BJ (cell line): Measurements from ENCODE around the gene MGAT5. TPM values are rescaled to one million over a fixed set of nuclear protein-coding genes. Genes with fewer than 3 reads are reported as not detected.

Source experiments
- CTCF ChIA-PET: fragments of 350-600 bp; formaldehyde crosslinking; extraction: SDS; loops from one replicate; lab custom pipeline; 2021; ENCODE audit warnings: antibody characterized with exemption, inconsistent platforms; lab: Yijun Ruan, JAX
- POLR2A ChIA-PET: fragments of 300-600 bp; sonication (Branson Sonifier 250); formaldehyde crosslinking; extraction: SDS; loops from one replicate; lab custom pipeline; 2021; ENCODE audit warnings: antibody characterized with exemption; lab: Charles Lee
- DNase-seq: peaks from one replicate; pipeline ENCODE4 v3.0.0-alpha.2; 2011; ENCODE audit warnings: low read depth
- H3K27me3 ChIP-seq: 2 replicates; pipeline ENCODE4 v1.6.0; 2011; ENCODE audit warnings: low read length; ENCODE audit not compliant: control insufficient read depth, insufficient read depth
- H3K36me3 ChIP-seq: 2 replicates; pipeline ENCODE4 v1.5.1; 2011; ENCODE audit warnings: low read length; ENCODE audit not compliant: control insufficient read depth, insufficient read depth
- H3K4me3 ChIP-seq: 2 replicates; pipeline ENCODE4 v1.5.1; 2011; ENCODE audit warnings: low read depth, mild to moderate bottlenecking, control low read depth, low read length
- CTCF ChIP-seq: IDR thresholded peaks from 2 replicates; pipeline ENCODE4 v1.5.1; 2011; ENCODE audit warnings: low read depth, mild to moderate bottlenecking, control low read depth, inconsistent platforms, low read length, moderate library complexity; ENCODE audit not compliant: insufficient read depth
- polyA plus RNA-seq: library from polyadenylated mRNA; depleted of rRNA; stranded (reverse); fragments of >200 nt; gene quantifications from 2 replicates; pipeline ENCODE4 v1.2.3, GENCODE V29; 2011

The MGAT5 gene
- polyA plus RNA-seq, 1 experiment = 25.0 TPM

- Histone ChIP-seq H3K36me3 (no peaks in the 10 kb centered on the region), H3K27me3 (no peaks in the 10 kb centered on the region), H3K4me3 (no peak overlapping the region)
- no peak for TF ChIP-seq CTCF
- no peak for DNase-seq
- ChIA-PET POLR2A (no interaction called here), CTCF (interaction anchor here (0.8 to 2.1 kb wide), 2 partner anchors 9 to 107 kb away, joined by 3 to 5 read pairs; no protein-coding TSS in a partner anchor)
Observed at GRCh38 chr2:134304394-134305108, 50.7 kb downstream of the MGAT5 start.

GRCh38 chr2:134305109-134305491, 51.2 kb downstream of the MGAT5 start:
- Histone ChIP-seq H3K27me3 (no peaks in the 10 kb centered on the region), H3K36me3 (no peaks in the 10 kb centered on the region), H3K4me3 (no peak overlapping the region)
- POLR2A ChIA-PET = no interaction called here
- CTCF ChIA-PET = interaction anchor here (2.1 kb wide), 1 partner anchor 106 kb away, joined by 5 read pairs; no protein-coding TSS in a partner anchor
- no peak for TF ChIP-seq CTCF
- DNase-seq = no peak

- Histone ChIP-seq H3K27me3 (no peaks in the 10 kb centered on the region), H3K4me3 (no peak overlapping the region), H3K36me3 (no peaks in the 10 kb centered on the region)
- TF ChIP-seq CTCF = no peak
- ChIA-PET CTCF (no interaction called here), POLR2A (no interaction called here)
- no peak for DNase-seq
Observed at GRCh38 chr2:134306521-134306920, 52.6 kb downstream of the MGAT5 start.

GRCh38 chr2:134307334-134307733, 53.5 kb downstream of the MGAT5 start:
- Histone ChIP-seq H3K36me3 (no peaks in the 10 kb centered on the region), H3K4me3 (no peak overlapping the region), H3K27me3 (no peaks in the 10 kb centered on the region)
- POLR2A ChIA-PET = no interaction called here
- DNase-seq = no peak
- TF ChIP-seq CTCF = no peak
- CTCF ChIA-PET = no interaction called here

- Histone ChIP-seq H3K4me3 (no peak overlapping the region), H3K27me3 (no peaks in the 10 kb centered on the region), H3K36me3 (no peaks in the 10 kb centered on the region)
- ChIA-PET POLR2A (no interaction called here), CTCF (no interaction called here)
- no peak for DNase-seq
- no peak for TF ChIP-seq CTCF
Observed at GRCh38 chr2:134308474-134309385, 54.9 kb downstream of the MGAT5 start.
